ENCODE measurements around the gene TMEM245. TPM values are rescaled to one million over a fixed set of nuclear protein-coding genes. Genes with fewer than 3 reads are reported as not detected.

TMEM245 gene
- 23.3 and 24.2 TPM in 2 replicates for total RNA-seq

GRCh38 chr9:109119439-109120203, at the start of gene TMEM245:
Gene TMEM245 (minus strand): TSS chr9:109119947. CDS start chr9:109119913, 34 bp downstream.

GRCh38 chr9:109166771-109167601, 47.2 kb upstream of the TMEM245 start, which contains the start of gene FRRS1L:
Gene FRRS1L (minus strand): TSS chr9:109167249. CDS start chr9:109167138, 111 bp downstream.

GRCh38 chr9:109012876-109013678, 106.7 kb downstream of the TMEM245 start, which contains the start of gene CTNNAL1:
Gene CTNNAL1 (minus strand): TSS chr9:109013499. CDS start chr9:109013442, 57 bp downstream.

Other genes with a start within 250 kb of the TMEM245 start
- 22.3 and 26.8 TPM in 2 replicates for gene ELP1, start 185.8 kb downstream of the TMEM245 start, total RNA-seq
- gene ABITRAM, start 185.5 kb downstream of the TMEM245 start, total RNA-seq, result 9.3 and 10.8 TPM in 2 replicates
- 114 and 156 TPM in 2 replicates for gene CTNNAL1, start 106.4 kb downstream of the TMEM245 start, total RNA-seq
- gene FRRS1L, start 47.3 kb upstream of the TMEM245 start, total RNA-seq, result not detected in 2 replicates
- gene EPB41L4B, start 201.1 kb upstream of the TMEM245 start, total RNA-seq, result 5.6 and 5.9 TPM in 2 replicates

Measured in hair follicular keratinocyte (primary cell).